Activated T-helper 9 cell treated with anti-CD3 and anti-CD28 coated beads, Interleukin-2, amount 50 U/mL, for 16 hours (primary cell): ENCODE results near the gene STYXL1.
"Not testable (repeated sequence)": the region's sequence is repeated elsewhere in the genome, so short reads cannot be mapped to it uniquely, and the experiment has no call there.

ENCODE experiments used
- DNase-seq: peaks from one replicate; pipeline ENCODE4 v3.0.0-alpha.2; 2020; ENCODE audit warnings: low read depth

STYXL1 gene, protein sequence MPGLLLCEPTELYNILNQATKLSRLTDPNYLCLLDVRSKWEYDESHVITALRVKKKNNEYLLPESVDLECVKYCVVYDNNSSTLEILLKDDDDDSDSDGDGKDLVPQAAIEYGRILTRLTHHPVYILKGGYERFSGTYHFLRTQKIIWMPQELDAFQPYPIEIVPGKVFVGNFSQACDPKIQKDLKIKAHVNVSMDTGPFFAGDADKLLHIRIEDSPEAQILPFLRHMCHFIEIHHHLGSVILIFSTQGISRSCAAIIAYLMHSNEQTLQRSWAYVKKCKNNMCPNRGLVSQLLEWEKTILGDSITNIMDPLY

DNA sequence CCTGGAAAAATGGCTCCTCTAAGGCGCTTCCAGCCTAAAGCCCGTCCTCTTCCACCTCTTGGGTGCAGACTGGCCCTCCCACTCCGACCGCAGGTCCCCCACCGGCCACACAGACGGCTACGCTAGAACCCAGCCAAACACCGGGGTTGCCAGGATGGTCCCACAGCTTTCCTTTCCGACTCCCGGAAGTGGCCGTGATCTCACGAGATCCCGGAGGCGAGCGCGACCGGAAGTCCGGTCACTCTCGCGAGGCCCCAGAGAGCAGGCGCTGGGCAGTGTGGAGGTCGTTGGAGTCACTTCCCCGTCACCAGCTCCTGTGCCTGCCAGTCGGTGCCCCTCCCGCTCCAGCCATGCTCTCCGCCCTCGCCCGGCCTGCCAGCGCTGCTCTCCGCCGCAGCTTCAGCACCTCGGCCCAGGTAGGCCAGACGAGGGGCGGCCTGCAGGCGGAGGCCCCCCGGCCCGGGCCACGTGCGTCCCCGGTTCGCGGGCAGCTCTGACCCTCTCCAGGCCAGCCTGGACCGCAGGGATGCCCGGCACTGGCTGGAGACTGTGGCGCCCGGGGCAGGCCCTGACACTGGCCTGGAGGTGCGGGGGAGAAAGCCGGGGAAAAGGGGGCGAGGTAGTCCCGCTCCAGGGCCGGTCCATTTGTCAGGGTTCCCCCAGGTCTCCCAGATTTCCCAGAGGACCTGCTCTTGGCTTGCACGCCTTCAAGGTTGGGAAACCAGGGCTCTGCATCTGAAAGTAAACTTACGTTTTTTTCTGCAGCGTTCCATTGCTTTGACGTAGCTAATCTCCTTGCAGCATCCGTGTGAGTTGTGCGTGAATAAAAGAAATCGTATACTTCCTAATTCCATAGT lies at the start of gene STYXL1, which contains the start of gene MDH2:
Gene STYXL1, minus strand, starts transcription at position 190 of the 857 bp plus-strand sequence. CDS start 17,477 bp downstream, outside the sequence.
Gene MDH2, plus strand, starts transcription at position 296 of the 857 bp plus-strand sequence. Its CDS starts 55 bp downstream, at position 351.
- DNase-seq = peak; percentile 83

DNA sequence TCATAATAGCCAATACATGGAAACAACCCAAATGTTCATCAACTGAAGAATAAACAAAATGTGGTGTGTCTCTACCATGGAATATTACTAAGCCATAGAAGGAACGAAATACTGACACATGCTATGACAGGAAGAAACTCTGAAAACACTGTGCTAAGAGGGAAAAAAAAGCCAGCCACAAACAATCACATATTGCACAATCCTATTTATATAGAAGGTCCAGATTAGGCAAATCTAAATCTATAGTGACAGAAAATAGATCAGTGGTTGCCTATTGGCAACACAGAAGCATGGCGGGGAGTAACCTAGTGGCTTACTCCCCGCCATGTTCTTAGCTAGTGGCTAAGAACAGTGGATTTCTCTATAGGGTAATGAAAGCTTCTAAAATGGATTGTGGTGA lies 48.1 kb upstream of the STYXL1 start:
- DNase-seq = no peak

DNA sequence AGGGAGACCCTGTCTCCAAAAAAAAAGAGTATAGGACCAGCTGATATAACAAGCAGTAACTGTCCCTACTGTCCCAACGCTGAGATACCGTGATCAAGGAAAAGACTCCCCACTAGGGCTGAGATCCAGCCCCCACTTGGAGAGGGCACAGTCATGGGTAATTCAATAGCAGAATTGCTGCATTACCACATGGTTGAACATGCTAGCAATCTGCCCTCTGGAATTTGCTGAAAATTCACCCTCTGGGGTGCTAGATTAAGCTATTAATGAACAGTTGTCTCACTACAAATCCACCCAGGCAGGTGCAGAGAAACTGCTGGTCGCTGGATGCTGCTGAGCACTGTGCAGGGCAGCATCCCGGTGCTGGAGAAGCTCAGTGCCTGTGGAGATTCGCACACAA lies 46.5 kb upstream of the STYXL1 start:
- not testable (repeated sequence) for DNase-seq

DNA sequence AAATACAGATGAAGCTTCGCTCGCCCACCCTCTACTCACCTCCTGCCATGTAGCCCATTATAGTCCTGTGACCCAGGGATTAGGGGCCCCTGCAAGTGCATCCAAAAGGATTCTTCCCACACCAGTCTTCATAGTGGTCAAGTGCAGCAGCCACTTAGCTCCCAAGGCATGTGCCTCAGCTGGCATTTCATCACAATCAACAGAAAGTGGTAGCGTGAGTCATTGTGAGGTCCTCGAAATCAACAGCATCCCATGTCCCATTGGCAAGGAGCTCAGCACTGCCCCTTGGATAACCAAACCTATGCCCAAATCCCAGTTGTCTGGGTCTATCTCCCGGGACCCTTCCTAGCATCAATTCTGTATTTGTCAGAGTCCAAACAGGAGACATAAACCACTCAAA lies 45.7 kb upstream of the STYXL1 start:
- not testable (repeated sequence) for DNase-seq

DNA sequence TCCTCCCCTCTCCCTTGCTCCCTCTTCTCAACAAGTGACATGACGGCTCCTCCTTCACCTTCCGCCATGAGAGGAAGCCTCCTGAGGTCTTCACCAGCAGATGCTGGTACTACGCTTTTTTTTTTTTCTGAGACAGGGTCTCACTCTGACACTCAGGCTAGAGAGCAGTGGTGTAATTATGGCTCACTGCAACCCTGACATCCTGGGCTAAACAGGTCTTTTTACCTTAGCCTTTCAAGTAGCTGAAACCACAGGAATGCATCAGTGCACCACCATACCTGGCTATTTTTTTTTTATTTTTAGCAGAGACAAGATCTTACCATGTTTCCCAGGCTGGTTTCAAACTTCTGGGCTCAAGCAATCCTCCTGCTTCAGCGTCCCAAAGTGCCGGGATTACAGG lies 43.7 kb upstream of the STYXL1 start:
- no peak for DNase-seq

DNA sequence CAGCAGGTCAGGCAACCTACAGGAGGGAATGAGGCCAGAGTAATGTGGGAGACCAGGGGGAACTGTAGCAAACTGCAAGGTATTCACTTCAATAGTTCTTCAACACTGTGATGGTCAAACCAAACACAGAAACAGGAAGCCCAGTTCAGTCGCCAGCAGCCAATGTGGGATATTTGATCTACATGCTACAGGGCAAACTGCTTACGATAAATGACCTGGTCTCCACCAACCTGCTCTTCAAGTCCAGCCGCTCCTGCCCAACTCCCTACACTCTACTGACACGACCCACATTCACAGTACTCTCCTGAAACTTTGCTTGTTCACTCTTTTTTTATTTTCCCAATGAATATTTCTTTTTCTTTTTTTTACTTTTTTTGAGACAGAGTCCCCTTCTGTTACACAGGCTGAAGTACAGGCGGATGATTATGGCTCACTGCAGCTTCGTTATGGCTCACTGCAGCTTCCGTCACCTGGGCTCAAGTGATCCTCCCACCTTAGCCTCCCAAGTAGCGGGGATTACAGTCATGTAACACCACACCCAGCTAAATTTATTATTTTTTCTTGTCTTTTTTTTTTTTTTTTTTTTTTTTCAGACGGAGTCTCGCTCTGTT lies 42.2 kb upstream of the STYXL1 start:
- DNase-seq = no peak

DNA sequence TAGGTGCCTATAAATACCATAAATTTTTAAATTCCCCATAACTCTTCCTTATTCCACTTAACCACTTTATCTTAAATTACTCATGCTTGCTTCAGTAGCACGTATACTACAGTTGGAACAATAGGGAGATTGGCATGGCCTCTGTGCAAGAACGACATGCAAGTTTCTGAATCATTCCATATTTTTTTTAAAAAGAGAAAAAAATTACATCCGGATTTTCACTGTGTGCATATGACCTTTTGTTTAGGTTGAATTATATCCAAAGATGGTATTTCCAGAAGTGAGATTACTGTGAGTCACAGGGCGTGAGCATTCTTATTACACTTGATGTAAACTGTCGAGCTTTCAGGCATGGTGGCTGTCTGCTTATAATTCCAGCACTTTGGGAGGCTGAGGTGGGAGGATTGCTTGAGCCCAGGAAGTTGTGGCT lies 39.6 kb upstream of the STYXL1 start:
- DNase-seq = not testable (repeated sequence)

DNA sequence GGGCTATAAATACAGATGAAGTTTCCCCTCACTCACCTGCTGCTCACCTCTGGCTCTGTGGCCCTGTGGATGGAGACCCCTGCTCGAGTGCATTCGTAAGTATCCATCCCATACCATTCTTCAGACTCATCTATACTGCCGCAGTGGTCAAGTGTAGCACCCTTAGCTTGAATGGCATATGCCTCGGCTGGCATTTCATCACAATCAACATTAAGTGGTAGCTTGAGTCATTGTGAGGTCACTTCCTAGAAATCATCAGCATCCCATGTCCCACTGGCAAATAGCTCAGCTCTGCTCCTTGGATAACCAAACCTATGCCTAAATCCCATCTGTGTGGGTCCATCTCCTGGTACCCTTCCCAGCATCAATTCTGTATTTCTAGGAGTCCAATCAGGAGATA lies 38.3 kb upstream of the STYXL1 start:
- DNase-seq = no peak

DNA sequence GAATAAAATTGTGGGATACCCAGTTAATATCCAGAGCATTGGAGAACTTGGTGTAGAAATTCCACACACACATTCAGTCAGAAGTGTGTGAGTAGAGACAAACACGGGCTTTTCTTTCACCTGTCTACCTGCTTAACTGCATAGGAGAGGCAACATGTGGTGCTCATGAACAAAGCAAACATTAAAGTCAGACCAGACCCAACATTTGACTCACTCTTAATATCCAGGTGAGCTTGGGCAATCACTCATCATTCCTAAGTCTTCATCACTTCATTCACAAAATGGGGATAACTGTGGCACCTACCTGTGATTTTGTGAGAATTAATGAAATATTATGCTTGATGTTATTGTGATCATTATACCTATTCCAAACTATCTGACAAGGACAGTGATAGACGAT lies 36.3 kb upstream of the STYXL1 start:
- not testable (repeated sequence) for DNase-seq

DNA sequence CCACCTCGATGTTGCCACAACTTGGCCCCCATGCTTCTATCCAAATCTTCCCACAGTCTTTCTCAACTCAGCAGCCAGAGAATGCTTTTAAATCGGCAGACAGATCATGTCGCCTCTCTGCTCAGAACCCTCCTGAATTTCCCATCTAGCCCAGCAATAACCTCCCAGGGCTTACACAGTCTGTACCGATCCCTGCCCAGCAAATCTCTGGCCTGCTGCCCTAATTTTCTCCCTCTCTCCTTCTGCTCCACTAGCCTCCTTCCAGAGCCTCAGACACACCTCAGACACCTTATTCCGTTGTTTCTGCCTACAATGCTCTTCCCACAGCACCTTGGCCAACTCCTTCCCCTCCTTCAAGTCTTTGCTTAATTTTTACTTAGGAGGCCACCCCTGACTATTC lies 32.4 kb upstream of the STYXL1 start:
- no peak for DNase-seq

DNA sequence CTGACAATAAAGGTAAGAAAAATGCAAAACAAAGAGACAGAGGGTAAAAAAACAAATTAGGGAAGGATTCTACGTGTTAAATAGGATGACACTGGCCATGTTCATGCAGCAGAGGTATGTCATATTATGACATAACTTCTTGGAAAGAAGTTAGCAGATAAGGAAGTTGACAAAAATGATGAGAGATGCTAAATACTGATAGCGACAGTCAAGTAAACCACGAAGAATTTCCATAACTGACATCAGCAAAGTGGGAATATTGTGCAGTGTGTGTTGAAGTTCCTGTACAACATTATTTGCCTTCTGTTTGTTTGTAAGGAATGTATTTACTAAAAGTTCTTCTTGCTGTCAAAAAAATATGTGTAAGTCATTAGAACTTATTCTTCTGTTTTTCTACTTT lies 29.6 kb upstream of the STYXL1 start:
- DNase-seq = no peak

DNA sequence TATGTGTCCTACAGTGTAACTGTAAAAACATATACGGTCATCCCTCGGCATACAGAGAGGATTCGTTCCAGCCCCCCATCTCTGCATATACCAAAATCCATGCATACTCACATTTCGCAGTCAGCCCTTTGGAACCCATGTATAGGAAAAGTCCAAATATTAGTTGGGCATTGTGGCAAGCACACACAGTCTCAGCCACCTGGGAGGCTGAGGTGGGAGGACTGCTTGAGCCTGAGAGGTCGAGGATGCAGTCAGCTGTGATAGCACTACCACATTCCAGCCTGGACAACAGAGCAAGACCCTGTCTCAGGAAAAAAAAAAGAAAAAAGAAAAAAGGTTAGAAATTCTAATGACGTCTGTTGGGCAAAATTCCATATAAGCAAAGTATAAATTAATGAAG lies 29.2 kb upstream of the STYXL1 start:
- DNase-seq = no peak

DNA sequence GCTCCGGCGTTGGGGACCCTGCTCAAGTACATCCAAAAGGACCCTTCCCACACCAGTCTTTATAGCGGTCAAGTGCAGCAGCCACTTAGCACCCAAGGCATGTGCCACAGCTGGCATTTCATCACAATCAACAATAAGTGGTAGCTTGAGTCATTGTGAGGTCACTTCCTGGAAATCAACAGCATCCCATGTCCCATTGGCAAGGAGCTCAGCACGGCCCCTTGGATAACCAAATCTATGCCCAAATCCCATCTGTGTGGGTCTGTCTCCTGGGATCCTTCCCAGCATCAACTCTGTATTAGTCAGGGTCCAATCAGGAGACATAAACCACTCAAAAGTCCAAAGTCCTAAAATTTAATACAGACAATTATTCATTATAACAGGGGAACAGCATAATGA lies 27.2 kb upstream of the STYXL1 start:
- no peak for DNase-seq

DNA sequence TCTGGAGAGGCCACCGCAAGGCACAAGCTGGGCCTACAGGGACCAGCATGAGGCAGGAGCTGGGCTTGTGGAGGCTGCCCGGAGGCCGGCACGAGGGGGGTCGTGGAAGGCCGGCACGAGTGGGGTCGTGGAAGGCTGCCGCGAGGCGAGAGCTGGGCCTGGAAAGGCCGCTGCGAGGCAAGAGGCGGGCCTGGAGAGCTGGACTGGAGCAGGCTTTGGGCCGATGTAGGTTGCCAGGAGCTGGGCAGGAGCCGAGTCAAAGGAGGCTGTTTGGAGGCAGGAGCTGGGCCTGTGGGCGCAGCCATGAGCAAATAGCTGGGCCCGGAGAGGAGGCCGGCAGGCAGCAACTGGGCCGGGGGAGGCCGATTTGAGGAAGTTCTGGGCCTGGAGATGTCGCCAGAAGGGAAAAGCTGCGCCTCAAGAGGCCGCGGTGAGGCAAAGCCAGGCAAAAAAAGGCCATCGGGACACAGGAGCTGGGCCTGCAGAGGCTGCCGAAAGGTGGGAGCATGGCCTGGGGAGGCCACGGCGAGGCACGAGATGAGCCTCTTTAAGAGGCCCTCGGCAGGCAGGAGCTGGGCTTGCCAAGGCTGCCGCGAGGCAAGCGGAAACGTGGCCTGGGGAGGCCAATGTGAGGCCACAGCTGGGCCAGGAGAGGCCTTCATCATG lies 26.6 kb upstream of the STYXL1 start:
- DNase-seq = no peak

DNA sequence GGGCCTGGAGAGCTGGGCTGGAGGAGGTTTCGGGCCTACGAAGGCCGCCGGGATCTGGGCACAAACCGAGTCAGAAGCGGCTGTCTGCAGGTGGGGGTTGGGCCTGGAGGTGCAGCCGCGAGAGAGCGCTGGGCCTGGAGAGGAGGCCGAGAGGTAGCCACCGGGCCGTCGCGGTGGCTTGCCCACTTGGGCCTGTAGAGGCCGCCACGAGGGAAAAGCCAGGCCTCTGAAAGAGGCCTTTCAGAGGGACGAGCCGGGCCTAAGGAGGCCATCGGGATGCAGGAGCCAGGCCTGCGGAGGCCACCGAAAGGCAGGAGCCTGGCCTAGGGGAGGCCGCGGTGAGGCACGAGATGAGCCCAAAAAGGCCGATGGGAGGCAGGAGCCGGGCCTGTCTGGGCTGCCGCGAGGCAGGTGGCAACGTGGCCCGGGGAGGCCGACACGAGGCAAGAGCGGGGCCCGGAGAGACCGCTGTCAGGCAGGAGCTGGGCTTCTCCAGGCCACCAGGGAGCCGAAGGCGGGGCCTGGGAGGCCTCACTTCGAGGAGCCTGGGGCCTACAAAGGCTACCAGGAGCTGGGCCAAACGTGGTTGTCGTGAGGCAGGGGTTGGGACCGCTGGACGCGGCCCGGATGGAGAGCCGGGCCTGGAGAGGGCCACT lies 25.7 kb upstream of the STYXL1 start:
- no peak for DNase-seq

DNA sequence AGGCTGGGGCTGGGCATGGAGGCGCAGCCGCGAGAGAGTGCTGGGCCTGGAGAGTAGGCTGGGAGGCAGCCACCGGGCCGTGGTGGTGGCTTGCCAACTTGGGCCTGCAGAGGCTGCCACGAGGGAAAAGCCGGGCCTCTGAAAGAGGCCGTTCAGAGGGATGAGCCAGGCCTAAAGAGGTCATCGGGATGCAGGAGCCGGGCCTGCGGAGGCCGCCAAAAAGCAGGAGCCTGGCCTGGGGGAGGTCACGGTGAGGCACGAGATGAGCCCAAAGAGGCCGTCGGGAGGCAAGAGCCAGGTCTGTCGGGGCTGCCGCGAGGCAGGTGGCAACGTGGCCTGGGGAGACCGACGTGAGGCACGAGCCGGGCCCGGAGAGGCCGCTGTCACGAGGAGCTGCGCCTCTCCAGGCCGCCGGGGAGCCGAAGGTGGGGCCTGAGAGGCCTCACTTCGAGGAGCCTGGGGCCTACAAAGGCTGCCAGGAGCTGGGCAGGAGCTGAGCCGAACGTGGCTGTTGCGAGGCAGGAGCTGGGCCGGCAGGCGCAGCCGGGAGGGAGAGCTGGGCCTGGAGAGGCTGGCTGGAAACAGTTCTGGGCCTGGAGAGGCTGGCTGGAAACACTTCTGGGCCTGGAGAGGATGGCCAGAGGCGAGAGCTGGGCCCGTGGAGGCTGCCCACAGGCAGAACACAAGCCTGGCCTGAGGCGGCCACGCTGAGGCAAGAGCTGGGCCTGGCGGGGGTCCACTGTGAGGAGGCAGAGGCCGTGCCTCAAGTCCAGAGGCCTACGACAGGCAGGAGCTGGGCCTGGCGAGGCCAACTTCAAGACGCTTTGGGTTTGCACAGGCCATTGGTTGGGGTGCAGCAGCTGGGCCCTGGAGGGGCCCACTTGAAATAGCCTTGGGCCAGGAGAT lies 24.7 kb upstream of the STYXL1 start:
- no peak for DNase-seq

DNA sequence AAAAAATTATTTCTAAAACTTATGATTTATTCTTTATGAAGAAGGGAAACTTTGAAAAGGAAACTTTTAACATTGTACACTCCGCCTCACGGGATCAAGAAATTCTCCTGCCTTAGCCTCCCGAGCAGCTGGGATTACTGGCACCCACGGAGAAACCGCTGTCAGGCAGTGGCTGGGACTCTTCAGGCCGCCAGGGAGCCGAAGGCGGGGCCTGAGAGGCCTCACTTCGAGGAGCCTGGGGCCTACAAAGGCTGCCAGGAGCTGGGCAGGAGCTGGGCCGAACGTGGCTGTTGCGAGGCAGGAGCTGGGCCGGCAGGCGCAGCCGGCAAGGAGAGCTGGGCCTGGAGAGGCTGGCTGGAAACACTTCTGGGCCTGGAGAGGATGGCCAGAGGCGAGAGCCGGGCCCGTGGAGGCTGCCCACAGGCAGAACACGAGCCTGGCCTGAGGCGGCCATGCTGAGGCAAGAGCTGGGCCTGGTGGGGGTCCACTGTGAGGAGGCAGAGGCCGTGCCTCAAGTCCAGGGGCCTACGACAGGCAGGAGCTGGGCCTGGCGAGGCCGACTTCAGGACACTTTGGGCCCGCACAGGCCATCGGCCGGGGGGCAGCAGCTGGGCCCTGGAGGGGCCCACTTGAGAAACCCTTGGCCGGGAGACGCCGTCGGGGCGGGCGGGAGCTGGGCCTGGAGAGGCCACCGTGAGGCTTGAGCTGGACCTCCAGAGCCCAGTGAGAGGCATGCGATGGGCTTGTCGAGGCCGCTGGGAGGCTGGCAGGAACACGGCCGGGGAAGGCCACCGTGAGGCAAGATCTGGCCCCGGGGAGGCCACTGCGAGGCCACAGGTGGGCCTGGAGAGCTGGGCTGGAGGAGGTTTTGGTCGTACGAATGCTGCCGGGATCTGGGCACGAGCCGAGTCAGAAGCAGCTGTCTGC lies 23.8 kb upstream of the STYXL1 start:
- no peak for DNase-seq

DNA sequence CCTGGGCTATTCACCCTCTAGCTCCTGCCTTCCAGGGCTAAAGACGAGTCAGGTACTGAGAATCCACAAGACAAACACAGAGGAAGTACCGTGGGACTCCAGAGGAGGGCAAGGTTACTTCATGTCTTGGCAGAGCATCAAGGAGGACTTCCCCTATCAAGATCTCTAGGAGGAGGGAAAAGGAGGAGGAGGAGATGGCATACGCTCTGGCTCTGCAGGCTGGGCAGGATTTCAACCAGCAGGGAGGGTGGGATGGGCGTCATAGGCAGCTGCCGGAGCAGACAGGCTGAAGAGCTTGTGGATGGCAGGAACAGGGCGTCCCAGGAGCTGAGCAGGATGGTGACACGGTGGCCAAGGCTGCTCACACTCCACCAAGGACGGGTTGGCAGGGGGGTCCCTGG lies 21.4 kb upstream of the STYXL1 start:
- no peak for DNase-seq

DNA sequence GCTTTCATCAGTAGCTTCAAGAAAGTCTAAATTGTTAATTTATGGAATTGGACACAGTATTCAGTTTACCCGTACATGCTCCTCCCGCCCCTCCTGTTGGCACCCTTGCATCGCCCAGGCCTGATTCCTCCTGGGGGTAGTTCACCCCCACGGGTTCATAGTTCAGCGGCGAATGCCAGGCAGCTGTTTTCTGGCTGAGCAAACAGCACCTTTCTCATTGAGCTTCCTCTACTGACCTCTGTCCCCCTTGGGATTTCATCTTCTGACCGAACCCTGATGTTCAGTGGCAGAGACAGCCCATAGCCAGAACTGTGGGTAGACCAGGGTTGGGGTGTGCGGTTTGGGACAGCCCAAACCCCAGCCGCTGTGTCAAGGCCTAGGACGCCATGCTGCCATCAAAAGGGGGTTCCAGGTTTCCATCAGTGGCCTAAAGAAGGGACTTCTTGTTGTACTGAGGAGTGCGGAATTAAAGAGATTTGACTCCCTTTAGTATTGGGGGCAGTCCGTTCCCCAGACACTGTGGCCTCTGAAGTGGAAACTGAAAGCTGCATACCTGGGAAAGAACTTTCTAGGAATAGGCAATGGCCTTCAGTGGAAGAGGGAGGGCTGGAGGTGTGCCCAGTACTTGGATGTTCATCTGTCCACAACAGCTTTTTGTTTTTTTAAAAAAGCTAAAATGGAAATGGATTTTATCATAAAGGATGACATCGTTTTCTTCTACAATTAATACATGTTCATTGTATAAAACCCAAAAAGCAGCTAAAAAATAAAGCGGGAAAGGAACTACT lies 19.1 kb upstream of the STYXL1 start:
- no peak for DNase-seq
